ENCODE results near the gene ATP9B. TPM values are rescaled to one million over a fixed set of nuclear protein-coding genes. Genes with fewer than 3 reads are reported as not detected.

ATP9B gene
- total RNA-seq, 1 experiment from 2014 or later, result 25.5 TPM

- Mint-ChIP-seq H3K27ac (ENCODE audit: low read depth, unreplicated experiment) (no peak overlapping the region), H3K9me3 (ENCODE audit: unreplicated experiment) (no peaks in the 10 kb centered on the region), H3K4me1 (ENCODE audit: insufficient read depth, unreplicated experiment) (no peaks in the 10 kb centered on the region), H3K36me3 (ENCODE audit: insufficient read depth, unreplicated experiment) (peaks cover 13% of the 10 kb centered on the region), H3K27me3 (ENCODE audit: insufficient read depth, unreplicated experiment) (no peaks in the 10 kb centered on the region), H3K4me3 (ENCODE audit: unreplicated experiment) (no peak overlapping the region)
- DNase-seq (ENCODE audit: unreplicated experiment), result no peak
- TF ChIP-seq CTCF (IDR thresholded peaks at IDR 0.05; ENCODE audit: unreplicated experiment), result no peak
- intact Hi-C loops (cut with micrococcal nuclease), result no loop called here
- BruUV-seq (replicated peaks), result no TSS peak
- CTCF ChIA-PET, result no interaction called here
- POLR2A ChIA-PET, result no interaction called here
These were observed 113.0 kb downstream of the ATP9B start for GRCh38 chr18:79182047-79182713.

GRCh38 chr18:79185648-79186047, 116.5 kb downstream of the ATP9B start:
- Mint-ChIP-seq H3K27me3 (ENCODE audit: insufficient read depth, unreplicated experiment) (no peaks in the 10 kb centered on the region), H3K27ac (ENCODE audit: low read depth, unreplicated experiment) (no peak overlapping the region), H3K4me1 (ENCODE audit: insufficient read depth, unreplicated experiment) (no peaks in the 10 kb centered on the region), H3K4me3 (ENCODE audit: unreplicated experiment) (no peak overlapping the region), H3K36me3 (ENCODE audit: insufficient read depth, unreplicated experiment) (no peaks in the 10 kb centered on the region), H3K9me3 (ENCODE audit: unreplicated experiment) (no peaks in the 10 kb centered on the region)
- no peak for DNase-seq (ENCODE audit: unreplicated experiment)
- no peak for TF ChIP-seq CTCF (IDR thresholded peaks at IDR 0.05; ENCODE audit: unreplicated experiment)
- POLR2A ChIA-PET, result no interaction called here
- intact Hi-C loops (cut with micrococcal nuclease), result no loop called here
- CTCF ChIA-PET, result interaction anchor here (0.6 kb wide), 2 partner anchors 190 to 670 kb away, joined by 3 to 4 read pairs; no protein-coding TSS in a partner anchor
- no TSS peak for BruUV-seq (replicated peaks)

- TF ChIP-seq CTCF (IDR thresholded peaks at IDR 0.05; ENCODE audit: unreplicated experiment), result no peak
- no peaks in the 10 kb centered on the region for H3K4me1 Mint-ChIP-seq (ENCODE audit: insufficient read depth, unreplicated experiment)
- no peaks in the 10 kb centered on the region for H3K27me3 Mint-ChIP-seq (ENCODE audit: insufficient read depth, unreplicated experiment)
- H3K36me3 Mint-ChIP-seq (ENCODE audit: insufficient read depth, unreplicated experiment), result no peaks in the 10 kb centered on the region
- no peaks in the 10 kb centered on the region for H3K9me3 Mint-ChIP-seq (ENCODE audit: unreplicated experiment)
- CTCF ChIA-PET, result no interaction called here
- DNase-seq (ENCODE audit: unreplicated experiment), result no peak
- POLR2A ChIA-PET, result no interaction called here
- no TSS peak for BruUV-seq (replicated peaks)
- H3K27ac Mint-ChIP-seq (ENCODE audit: low read depth, unreplicated experiment), result no peak overlapping the region
- intact Hi-C loops (cut with micrococcal nuclease), result no loop called here
- H3K4me3 Mint-ChIP-seq (ENCODE audit: unreplicated experiment), result no peak overlapping the region
These were observed 117.5 kb downstream of the ATP9B start for GRCh38 chr18:79186649-79187048.

- Mint-ChIP-seq H3K9me3 (ENCODE audit: unreplicated experiment) (no peaks in the 10 kb centered on the region), H3K4me1 (ENCODE audit: insufficient read depth, unreplicated experiment) (no peaks in the 10 kb centered on the region), H3K27ac (ENCODE audit: low read depth, unreplicated experiment) (no peak overlapping the region), H3K4me3 (ENCODE audit: unreplicated experiment) (no peak overlapping the region), H3K27me3 (ENCODE audit: insufficient read depth, unreplicated experiment) (no peaks in the 10 kb centered on the region), H3K36me3 (ENCODE audit: insufficient read depth, unreplicated experiment) (no peaks in the 10 kb centered on the region)
- no peak for DNase-seq (ENCODE audit: unreplicated experiment)
- ChIA-PET POLR2A (interaction anchor here (0.6 kb wide), 1 partner anchor 762 kb away, joined by 3 read pairs; no protein-coding TSS in a partner anchor), CTCF (interaction anchor here (0.7 kb wide), 1 partner anchor 145 kb away, joined by 3 read pairs; no protein-coding TSS in a partner anchor)
- no TSS peak for BruUV-seq (replicated peaks)
- intact Hi-C loops (cut with micrococcal nuclease), result no loop called here
- TF ChIP-seq CTCF (IDR thresholded peaks at IDR 0.05; ENCODE audit: unreplicated experiment), result no peak
These were observed 118.5 kb downstream of the ATP9B start for GRCh38 chr18:79187532-79188277.
